Fibroblast of villous mesenchyme (primary cell): ENCODE data around the gene JAK1. TPM values are rescaled to one million over a fixed set of nuclear protein-coding genes. Genes with fewer than 3 reads are reported as not detected.

Experiments used
- DNase-seq: peaks from one replicate; pipeline ENCODE4 v3.0.0-alpha.2; 2010; ENCODE audit warnings: low read depth
- H3K4me3 ChIP-seq: 2 replicates; pipeline ENCODE4 v1.5.1; 2011; ENCODE audit warnings: low read depth, mild to moderate bottlenecking, low read length
- CTCF ChIP-seq: IDR thresholded peaks from 2 replicates; pipeline ENCODE4 v1.5.1; 2012; ENCODE audit warnings: low read depth, mild to moderate bottlenecking, low read length; ENCODE audit not compliant: insufficient read depth
- total RNA-seq: library from RNA; depleted of rRNA; stranded (reverse); fragments of >200 nt; gene quantifications from 2 replicates; pipeline ENCODE4 v1.2.3, GENCODE V29; 2012

Gene JAK1
- total RNA-seq, 1 donor = 125 TPM

- no peak overlapping the region for H3K4me3 ChIP-seq
- DNase-seq = peak; percentile 91
- no peak for TF ChIP-seq CTCF
Observed at GRCh38 chr1:64915381-64916274, 50.7 kb downstream of the JAK1 start.

GRCh38 chr1:64913361-64914015 is 52.9 kb downstream of the JAK1 start:
- H3K4me3 ChIP-seq = no peak overlapping the region
- TF ChIP-seq CTCF = no peak
- DNase-seq = no peak

GRCh38 chr1:64912191-64912590 is 54.2 kb downstream of the JAK1 start:
- H3K4me3 ChIP-seq = no peak overlapping the region
- no peak for DNase-seq
- no peak for TF ChIP-seq CTCF

GRCh38 chr1:64911326-64911725 is 55.0 kb downstream of the JAK1 start:
- DNase-seq = no peak
- no peak for TF ChIP-seq CTCF
- no peak overlapping the region for H3K4me3 ChIP-seq

DNA sequence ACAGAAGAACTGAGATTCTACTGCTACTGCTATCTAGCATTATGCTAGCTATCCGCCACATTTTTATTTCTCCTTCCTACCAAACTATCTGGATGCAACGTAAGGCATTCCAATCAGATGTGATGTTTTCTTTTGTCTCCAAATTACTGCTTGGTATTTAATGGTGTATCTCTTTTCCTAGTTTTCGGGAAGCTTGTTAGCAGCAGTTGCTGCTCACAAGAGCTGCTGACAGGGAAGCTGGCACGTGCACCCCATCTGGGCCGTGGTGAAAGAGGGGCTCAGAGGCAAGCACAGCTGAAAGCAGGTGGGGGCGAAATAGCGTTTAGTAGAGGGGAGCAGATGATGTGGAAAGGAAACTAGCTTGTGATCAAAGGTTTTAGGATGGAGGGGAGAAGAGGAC is 57.3 kb downstream of the JAK1 start:
- no peak for DNase-seq
- no peak overlapping the region for H3K4me3 ChIP-seq
- TF ChIP-seq CTCF = no peak

DNA sequence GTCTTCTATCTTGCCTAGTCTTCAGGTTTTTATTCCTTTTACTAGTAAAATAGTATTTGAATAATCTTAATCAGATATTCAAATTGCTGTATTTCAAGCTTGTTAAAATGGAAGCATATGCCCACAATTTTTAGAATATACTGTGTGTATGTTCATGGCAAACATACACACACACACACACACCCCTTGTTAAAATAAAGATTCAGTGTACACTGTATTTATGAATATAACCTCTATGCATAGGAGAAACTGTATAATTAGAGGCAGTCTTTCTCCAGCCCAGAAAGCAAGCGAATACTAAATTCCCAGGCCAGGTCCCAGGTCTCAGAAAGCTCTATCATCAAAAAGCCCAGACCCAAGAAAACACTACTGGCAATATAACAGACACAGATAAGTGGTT is 57.8 kb downstream of the JAK1 start:
- no peak for TF ChIP-seq CTCF
- no peak for DNase-seq
- no peak overlapping the region for H3K4me3 ChIP-seq

DNA sequence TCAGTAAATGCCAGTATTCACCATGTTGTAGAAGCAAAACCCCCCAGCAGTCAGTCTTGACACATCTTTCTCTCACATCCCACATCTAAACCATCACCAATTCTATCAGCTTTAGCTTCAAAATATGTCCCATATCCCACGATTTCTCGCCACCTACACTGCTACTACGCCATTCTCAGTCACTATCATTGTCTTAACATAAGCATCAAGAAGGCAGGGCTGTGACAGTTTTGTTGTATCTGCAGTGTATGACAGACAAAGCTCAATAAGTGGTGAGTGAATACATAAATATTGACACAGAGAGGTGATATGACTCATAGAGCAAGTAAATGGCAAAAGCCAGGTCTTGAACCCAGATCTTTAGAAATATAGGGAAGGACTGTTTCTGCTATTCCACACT is 59.9 kb downstream of the JAK1 start:
- no peak for TF ChIP-seq CTCF
- DNase-seq = no peak
- no peak overlapping the region for H3K4me3 ChIP-seq
